Myocyte (in vitro differentiated cells): ENCODE measurements around the gene ENPP5. TPM values are rescaled to one million over a fixed set of nuclear protein-coding genes. Genes with fewer than 3 reads are reported as not detected.
A peak's percentile ranks its signal among the peaks of the same experiment; 100 is the strongest.
"Not testable (repeated sequence)": the region's sequence is repeated elsewhere in the genome, so short reads cannot be mapped to it uniquely, and the experiment has no call there.

ENCODE experiments used
- DNase-seq: peaks from one replicate; pipeline ENCODE4 v3.0.0-alpha.2; 2012; ENCODE audit warnings: low read depth
- total RNA-seq: library from RNA; depleted of rRNA; stranded (reverse); fragments of >200 nt; gene quantifications from 2 replicates; pipeline ENCODE4 v1.2.3, GENCODE V29; 2014

ENPP5 gene
- total RNA-seq, 1 donor from 2014 or later = 0.35 TPM

DNA sequence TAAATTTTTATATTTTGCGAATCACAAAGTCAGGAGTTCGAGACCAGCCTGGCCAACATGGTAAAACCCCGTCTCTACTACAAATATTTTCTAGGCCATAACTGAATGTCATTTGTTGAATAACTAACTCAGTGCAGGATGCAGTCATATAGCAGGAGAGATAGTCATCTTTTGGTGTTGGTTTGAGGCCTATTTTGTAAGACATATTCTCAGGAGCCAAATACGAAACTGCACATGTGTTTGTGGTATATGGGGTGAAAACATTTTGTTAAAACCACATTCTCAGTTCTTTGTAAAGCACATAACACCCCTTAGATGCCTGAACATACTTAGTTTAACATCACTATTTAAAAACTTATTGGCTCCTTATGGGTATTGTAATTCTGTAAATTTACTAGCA is 4.7 kb upstream of the ENPP5 start:
- no peak for DNase-seq

DNA sequence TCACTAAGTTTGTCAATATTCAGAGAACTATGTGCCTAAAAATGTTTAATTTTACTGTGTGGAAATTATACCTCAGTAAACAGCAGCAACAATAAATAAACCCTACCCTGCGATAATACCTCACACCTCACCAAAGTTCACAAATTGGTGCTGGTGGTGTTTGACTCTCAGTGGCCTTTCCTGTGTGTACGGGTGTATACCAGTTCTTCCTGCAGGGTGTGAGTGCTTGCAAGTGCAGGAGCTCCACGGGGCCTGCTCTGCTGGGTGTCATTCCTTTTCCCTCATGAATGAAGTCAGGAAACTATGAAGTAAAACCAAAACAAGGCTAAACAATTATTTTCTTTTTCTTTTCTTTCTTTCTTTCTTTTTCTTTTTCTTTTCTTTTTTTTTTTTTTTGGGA is 4.1 kb upstream of the ENPP5 start:
- no peak for DNase-seq

DNA sequence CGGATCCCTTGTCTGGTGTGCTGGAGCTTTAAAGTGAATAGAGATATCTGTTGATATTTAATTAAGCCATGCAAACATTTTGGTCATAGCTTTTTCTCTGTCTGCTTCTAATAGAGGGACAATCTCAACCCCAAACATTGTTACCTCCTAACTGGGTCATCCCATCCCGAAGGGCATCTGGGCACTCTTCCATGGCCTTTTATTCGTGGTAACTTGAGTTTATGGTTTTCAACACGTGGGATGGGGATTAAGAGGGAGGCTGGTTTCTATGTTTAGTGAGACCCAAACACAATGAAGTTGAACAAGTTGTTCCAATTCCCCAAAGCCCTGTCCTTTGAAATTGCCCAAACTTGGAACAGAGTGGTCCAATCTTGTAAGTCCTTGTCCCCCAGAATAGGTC is 1.4 kb upstream of the ENPP5 start:
- DNase-seq = peak; percentile 44

DNA sequence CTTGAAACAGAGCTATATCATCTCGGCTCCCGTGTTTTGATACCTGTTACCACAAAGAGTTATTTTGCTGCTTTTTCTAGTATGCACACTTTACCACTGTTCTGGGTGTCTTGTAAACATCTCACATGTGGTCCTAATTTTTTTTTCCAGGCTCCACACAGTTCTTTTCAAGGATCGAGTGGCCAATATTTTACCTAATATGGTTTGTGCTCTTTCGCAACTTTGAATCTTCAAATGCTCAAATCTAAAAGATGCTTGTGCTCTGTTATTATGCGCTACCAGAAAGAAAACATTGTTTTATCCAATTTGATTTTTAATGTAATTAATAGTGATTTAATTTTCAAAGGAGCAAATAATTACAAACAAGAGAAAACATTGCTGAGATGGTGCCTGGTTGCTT is 10.7 kb downstream of the ENPP5 start:
- DNase-seq = no peak

DNA sequence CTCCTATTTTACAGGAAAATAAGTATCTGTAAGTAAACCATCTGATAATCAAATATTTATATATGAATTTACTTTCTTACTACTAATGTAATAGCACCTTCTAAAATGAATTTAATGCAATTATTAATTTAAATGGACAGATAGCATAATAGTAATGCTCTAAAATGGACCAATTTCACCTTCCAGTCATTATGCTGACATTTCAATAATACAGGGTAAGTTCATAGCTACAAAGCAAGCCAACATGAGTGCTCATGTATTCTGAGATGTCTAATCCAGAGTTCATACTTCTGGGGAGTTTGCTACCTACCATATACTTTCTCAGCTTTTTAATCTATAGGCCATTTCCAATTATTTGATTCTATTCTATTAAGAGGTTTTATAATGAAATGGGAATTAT is 11.6 kb downstream of the ENPP5 start:
- no peak for DNase-seq

DNA sequence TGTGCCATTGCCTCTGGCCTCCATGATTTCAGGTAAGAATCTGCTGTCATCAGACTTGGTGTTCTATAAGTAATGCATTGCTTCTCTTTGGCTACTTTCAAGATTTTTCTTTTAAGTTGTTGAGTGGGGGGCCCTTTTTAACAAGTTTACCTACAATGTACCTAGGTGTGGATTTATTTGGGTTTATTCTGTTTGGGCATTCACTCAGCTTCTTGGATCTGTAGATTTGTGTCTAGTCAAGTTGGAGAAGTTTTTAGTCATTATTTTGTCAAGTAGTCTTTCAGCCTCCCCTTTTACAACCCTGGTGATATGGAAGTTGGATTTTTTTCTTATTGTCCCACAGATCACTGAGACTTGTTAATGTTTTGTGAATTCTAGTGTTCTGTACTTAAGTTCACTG is 14.1 kb downstream of the ENPP5 start:
- no peak for DNase-seq

DNA sequence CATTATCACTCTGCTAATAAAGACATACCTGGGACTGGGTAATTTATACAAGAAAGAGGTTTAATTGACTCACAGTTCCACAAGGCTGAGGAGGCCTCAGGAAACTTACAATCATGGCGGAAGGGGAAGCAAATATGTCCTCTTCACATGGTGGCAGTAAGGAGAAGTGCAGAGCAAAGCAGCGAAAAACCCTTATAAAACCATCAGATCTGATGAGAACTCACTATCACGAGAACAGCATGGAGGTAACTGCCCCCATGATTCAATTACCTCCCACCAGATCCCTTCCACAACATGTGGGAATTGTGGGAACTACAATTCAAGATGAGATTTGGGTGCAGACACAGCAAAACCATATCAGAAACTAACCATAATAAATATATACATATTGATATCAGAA is 21.7 kb downstream of the ENPP5 start:
- DNase-seq = not testable (repeated sequence)

DNA sequence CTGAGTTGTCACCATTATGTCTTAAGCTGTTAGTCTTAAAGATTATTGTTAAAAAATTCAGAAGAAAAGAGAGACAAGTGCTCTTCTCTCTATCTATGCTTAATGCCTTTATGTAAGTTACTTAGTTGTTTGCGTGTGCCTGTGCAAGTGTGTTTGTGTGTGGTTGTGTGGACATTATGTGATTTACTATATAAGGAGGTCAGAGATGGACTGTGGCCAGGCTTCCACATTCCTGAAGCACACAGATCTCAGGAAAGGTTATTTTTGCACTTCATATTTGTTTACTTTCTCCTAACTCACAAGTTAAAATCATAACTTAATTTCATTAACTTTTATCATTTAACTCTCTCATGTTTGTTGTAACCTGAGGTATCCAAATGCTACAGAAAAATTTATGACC is 26.5 kb downstream of the ENPP5 start:
- no peak for DNase-seq

DNA sequence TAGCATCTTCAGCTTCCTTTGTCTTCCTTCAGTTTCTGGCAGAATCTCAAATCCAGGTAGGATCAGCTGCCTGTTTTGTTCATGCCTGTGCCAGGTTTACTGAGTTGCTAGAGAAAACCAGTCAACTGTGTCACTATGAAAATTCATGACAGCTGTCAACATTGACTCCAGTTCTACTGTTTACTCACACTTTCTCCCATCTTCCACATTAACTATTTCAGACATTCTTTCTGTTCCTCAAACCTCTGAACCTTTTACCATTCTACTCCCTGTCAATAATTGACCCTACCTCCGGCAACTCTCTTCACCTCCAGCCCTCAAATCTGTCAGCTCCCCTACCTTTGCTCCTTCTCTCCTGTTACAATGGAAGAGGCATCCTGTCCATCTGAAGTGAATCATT is 32.5 kb downstream of the ENPP5 start:
- DNase-seq = no peak

DNA sequence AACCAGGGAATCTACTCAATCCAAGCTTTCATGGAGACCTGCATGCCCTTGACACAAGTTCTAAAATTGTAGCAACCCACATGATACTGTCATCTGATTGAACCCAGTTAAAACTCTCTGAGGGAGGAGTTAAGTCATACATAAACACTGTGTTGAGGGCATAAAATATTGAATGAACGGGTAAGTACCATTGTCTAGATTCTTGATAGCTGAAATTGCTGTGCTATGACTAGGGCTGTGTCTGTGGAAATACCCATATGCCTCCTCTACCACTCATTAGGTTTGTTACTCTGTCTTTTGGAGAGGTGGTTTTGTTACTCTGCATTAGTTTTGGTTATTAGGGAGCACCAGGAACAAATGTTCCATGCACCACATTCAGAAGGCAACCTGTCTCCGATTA is 33.4 kb downstream of the ENPP5 start:
- DNase-seq = peak; percentile 6

DNA sequence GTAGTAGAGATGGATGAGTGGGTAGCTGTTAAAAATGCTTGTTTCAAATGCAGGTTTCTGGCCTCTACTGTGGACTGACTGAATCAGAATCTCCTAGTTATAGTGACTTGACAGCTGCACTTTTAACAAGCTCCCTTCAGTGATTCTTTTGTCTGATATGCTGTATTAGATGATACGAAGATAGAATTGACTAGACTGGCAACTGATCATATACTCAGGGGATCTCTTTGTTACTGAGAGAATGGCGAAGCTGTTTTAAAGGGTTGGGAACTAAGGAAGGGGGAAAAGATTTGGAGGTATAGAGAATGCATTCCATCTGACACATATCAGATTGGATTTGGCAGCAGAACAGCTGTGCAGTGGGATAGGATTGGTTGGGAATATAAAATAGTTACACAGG is 33.9 kb downstream of the ENPP5 start:
- DNase-seq = peak; percentile 11

DNA sequence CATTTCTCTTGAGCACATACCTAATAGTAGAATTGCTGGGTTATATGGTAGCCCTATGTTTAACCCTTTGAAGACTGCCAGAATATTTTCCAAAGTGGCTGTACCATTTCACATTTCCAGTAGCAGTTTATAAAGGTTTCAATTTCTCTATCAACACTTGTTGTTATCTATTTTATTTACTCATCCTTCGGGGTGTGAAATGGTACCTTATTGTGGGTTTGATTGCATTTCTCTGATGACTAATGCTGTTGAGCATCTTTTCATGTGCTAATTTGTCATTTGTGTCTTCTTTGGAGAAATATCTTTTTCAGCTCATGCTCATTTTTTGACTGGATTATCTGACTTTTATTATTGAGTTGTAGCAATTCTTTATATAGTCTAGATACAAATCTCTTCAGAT is 35.6 kb downstream of the ENPP5 start:
- no peak for DNase-seq

DNA sequence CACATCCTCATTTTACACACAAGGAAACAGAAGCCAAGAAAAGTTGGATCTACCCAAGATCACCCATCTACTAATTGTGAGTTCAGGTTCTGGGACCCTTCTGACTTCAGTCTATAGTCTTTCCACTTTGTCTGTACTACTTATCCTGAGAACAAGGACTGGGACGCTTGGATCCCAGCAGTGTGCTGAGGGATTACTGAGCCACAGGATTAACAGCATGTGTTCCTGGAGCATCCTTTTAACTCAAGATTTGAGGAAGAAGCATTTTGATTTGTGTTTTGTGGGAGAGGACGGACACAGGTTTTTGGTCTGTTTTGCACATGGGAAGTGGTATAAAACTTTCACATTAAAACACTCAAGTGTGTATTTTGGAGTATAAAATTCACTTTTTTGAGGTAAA is 36.6 kb downstream of the ENPP5 start:
- DNase-seq = no peak

DNA sequence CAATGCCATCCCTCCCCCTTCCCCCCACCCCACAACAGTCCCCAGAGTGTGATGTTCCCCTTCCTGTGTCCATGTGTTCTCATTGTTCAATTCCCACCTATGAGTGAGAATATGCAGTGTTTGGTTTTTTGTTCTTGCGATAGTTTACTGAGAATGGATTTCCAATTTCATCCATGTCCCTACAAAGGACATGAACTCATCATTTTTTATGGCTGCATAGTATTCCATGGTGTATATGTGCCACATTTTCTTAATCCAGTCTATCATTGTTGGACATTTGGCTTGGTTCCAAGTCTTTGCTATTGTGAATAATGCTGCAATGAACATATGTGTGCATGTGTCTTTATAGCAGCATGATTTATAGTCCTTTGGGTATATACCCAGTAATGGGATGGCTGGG is 39.5 kb downstream of the ENPP5 start:
- DNase-seq = not testable (repeated sequence)

DNA sequence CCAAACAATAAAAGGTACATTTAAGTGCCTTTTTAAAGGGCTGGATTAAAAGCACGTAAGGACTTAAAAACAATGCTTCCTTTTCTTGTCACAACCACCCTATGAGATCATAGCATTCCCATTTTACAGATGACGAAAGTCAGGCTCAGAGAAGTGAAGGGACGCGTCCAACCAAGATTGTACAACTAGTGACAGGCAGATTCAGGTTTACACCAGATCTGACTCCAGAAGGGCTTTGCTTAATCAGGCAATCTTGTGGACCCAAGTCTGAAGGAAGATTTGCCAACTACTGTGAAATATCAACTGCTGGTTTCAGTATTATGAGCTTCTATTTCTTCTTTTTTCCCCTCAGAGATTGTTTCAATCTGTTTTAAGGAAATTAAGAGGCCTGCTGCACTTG is 40.1 kb downstream of the ENPP5 start:
- DNase-seq = no peak

DNA sequence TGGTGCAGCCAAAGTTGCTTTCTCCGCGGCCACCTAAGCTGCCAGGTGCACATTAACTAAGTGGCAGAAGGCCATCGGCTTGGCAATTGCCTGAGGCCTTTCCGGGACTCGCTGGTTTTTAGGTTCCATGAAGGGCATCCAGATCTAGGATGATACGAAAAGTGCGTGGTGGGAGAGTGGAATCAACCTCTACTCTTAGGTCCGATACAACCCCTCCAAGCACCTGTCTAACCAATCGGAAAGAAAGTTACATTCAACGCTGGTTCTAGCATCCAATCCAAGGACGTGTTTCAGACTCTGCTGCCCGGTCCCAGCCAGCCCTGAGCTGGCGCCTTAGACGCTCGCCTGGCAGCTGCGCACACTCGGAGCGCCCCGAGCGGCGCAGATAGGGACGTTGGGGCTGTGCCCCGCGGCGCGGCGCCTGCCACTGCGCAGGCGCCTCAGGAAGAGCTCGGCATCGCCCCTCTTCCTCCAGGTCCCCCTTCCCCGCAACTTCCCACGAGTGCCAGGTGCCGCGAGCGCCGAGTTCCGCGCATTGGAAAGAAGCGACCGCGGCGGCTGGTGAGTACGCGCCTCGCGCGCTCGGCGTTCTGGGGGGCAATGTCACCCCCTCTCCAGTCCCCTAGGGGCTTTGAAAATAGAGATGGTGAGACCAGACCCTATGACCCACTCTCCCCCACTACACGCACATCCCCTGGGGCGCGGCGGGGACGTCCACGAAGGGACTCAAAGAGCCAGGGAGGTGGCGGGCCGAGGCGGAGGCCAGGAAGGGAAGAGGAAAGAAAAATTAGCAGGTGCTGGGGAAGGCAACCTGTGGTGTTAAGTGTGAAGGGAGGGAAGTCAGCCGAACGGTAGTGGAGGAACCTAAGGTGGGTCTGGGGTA is 40.9 kb downstream of the ENPP5 start, which contains the start of gene ENPP4:
Gene ENPP4, plus strand, starts transcription at position 361 of the 883 bp plus-strand sequence. CDS start 9,595 bp downstream, outside the sequence.
- peak; percentile 88 for DNase-seq

DNA sequence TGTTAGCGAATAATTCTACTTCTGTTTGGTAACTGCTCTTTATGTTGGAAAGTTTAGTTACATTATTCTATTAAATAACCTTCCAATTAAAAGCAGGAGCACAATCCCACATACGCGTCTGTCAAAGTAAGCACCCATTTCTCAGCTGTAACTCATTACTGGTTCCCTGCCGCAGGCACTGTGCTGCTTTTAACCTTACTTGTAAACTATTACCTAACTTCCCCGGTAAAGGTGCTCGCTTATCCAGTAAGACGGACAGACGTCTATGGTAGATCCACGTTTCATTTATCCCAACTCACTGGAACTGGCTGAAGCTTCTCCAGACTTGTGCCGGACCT is 41.5 kb downstream of the ENPP5 start:
- DNase-seq = no peak

DNA sequence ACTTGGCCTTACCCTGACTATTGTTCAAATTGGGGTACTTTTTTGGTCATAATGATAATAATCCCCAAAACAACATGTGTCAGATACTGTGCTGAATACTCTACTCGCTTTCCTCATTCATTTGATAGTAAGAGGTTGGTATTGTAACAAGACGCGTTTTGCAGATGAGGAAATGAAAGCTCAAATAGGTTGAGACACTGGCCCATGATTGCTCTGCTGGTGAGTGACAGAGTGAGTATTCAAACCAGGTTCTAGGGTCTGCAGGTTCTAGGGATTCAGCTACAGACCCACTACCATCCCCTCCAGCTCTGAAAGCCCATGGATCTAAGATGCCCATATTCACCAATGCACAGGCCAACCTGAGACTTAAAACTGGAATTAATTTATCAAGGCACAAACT is 42.3 kb downstream of the ENPP5 start:
- DNase-seq = no peak

DNA sequence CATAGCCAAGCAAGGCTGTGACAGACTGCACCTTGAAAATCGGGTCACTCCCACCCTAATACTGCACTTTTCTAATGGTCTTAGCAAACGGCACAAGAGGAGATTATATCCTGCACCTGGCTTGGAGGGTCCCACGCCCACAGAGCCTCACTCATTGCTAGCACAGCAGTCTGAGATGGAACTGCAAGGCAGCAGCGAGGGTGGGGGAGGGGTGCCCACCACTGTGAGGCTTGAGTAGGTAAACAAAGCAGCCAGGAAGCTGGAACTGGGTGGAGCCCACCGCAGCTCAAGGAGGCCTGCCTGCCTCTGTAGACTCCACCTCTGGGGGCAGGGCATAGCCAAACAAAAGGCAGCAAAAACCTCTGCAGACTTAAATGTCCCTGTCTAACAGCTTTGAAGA is 51.1 kb downstream of the ENPP5 start:
- not testable (repeated sequence) for DNase-seq

DNA sequence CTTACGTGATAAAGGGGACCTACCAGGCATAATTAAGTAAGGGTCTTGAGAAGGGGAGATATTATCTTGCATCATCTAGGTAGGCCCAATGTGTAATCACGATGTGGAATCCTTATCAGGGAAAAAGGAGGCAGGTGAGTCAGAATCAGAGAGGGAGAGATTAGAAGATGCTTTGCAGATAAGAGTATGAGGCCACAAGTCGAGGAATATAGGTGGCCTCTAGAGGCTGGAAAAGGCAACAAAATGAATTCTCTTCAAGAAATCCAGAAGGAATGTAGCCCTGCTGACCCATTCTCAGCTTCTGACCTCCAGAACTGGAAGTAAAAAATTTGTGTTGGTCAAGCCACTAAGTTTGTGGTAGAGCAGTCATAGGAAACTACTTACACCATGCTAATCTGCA is 51.9 kb downstream of the ENPP5 start:
- no peak for DNase-seq

DNA sequence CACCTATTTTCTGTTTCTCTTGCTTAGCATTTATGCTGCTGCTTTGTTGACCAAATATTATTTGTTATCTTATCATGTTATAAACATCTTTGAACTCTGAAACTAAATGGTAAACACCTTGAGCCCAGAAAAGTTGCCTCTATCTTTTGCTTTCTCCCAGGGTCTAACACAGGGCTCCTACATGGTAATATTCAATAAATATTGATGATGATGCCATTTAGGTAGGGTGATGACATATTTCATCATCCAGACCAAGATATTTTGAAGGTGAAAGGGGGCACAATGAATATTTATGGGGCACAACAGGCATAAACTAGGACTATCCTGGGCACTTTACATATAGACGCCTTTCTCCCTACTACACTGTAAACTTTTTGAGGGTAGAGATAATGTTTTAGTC is 52.6 kb downstream of the ENPP5 start:
- no peak for DNase-seq

DNA sequence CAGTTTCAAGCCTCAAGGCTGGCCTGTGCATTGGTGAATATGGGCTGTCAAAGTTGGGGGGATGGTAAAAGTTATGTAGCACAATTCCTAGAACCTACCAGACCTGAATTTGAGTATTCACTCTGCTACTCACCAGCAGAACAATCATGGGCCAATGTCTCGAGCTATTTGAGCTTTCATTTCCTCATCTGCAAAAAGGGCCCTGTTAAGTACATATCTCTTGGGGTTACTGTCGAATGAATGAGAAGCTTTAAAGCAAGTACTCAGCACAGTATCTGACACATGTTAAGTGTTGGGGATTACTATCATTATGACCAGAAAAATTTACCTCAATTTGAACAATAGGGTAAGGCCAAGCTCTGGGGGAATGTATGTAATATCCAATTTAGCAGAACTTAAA is 54.5 kb downstream of the ENPP5 start:
- no peak for DNase-seq

DNA sequence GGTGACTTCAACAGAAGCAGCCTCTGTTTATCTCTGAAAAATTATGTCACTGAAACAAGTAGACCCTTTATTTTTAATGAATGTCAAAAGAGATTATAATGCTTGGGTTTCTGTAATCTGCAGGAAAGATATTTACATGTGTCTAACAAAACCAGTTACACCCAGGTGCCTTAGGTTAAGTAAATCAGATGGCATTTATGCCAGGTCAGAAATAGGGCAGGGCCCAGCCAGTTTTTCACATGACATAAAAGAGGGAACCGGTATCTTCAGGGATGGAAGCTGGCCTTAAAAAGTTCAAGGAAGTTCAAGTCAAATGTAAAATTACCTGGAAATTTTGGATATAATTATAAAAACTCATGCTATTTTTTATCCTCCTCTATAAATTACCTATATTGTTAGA is 55.1 kb downstream of the ENPP5 start:
- DNase-seq = no peak

DNA sequence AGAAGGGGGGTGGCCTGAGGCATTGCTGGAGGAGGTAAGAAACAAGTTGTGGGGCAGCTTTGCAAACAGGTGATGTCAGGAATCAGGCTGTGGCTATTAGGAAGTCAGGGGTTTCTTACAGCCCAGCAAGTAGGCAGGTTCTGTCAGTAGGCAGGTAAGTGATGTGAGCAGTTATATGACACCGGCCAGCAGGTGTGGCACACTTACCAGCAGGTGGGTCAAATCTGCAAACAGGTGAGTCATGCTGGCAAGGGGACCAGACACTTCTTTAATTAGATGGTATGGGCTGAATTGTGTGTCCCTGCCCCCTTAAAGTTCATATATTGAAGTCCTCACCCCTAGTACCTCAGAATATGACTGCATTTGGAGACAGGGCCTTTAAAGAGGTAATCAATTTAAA is 57.4 kb downstream of the ENPP5 start:
- no peak for DNase-seq
